Activated gamma-delta T cell treated with anti-CD3 and anti-CD28 coated beads, Interleukin-2, amount 50 U/mL, for 16 hours (primary cell): Measurements from ENCODE around the gene RAB10.
A peak's percentile ranks its signal among the peaks of the same experiment; 100 is the strongest.
"Not testable (repeated sequence)": the region's sequence is repeated elsewhere in the genome, so short reads cannot be mapped to it uniquely, and the experiment has no call there.

Experiments
- DNase-seq: peaks from one replicate; pipeline ENCODE4 v3.0.0-alpha.2; 2020; ENCODE audit warnings: low read depth

Gene RAB10

DNA sequence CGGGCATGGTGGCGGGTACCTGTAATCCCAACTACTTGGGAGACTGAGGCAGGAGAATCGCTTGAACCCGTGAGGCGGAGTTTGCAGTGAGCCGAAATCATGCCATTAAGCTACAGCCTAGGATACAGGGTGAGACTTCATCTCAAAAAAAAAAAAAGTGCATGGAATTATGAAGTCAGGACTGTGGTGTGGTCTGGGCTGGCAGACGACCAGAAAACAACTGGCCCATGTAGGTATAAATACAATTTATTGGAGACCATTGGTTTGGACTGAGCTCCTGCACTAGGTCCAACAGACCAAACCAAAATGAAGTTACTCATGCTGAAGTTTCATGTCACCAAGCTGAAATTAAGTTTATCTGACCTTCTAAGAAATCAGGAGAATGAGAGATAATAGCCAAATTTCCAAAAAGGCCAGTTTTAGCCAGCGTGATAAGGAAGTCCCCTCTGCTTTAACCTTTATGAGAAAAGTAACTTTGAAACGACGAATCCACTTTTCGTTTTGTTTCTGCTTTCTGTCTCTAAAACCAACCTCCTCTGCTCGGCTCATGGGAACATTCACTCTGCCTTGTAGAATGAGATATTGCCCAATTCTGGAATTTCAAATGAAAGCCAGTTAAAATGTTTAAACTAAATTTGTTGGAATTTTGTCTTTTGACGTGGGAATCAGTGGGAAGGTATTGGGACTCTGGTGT is 17.7 kb upstream of the RAB10 start:
- no peak for DNase-seq

DNA sequence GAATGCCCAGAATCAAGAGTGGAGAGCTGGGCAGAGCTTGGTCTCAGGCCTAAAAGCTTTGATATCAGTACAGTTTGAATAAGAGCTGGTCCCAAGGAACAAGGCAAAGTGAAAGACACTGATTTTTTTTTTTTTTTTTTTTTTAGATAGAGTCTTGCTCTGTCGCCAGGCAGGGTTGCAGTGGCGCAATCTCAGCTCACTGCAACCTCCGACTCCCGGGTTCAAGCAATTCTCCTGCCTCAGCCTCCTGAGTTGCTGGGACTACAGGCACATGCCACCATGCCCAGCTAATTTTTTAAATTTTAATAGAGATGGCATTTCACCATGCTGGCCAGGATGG is 17.2 kb upstream of the RAB10 start:
- DNase-seq: not testable (repeated sequence)

DNA sequence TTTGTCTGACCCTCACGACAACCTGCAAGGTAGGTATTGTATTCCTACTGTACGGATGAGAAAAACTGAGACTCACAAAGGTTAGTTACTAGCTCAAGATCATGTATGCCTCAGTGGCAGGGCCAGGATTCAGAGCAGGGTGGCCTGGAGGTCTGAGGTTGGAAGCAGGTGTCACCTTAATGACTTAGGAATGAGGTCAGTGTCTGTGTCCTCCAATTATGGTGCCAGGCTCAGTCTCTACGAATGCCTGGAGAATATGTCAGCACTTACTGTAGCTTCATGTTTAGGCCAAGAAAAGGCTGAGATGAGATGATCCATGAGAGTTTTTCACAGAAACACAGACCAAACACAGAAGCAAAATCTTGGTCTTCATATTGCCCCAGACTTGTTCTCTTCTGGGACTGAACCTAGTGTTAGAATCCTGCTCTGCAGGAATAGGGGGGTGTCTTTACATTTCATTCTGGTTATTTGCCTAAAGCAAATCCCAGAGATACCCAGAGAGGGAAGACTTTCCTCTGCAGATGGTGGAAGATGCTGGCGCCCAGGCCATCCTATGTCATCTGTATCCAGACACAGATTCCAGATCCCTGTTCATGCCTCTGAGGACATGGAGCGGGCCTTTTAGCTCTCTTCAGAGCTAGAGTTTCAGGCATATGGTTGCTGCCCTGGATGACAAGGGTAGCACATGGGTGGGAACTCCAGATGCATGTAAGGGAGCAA is 16.3 kb upstream of the RAB10 start:
- no peak for DNase-seq

DNA sequence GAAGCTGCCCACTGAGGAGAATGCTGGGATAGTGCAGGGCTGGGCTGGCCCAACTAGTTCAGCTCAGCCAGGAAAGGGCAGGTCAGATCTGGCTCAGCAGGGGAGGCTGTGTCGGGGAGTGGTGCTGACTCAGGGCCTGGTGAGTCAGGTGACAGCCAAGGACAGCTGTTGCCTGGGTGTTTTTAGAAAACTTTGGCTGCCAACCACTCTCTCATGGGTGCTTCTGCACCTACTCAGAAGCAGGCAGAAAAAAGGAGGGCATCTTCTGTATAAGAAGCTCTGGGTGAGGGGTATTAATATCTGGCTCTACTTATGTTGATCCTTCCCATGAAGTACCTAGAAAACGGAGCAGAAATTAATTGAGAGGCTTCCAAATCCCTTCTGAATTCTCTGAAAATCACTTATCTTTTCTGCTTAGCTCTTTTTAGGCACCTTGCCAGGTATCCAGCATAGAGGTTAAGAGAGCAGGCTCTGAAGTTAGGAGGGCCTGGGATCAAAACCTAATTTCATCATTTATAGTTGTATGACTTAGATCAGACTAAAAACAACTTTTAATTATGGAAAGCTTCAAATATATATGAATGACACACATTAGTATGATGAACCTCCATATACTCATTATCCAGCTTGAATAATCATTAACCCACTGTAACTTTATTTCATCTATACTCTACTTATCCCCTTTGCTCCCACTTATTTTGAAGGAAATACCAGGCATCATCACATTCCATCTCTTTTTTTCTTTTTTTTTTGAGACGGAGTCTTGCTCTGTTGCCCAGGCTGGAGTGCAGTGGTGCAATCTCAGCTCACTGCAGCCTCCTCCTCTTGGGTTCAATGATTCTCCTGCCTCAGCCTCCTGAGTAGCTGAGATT is 15.5 kb upstream of the RAB10 start:
- no peak for DNase-seq

DNA sequence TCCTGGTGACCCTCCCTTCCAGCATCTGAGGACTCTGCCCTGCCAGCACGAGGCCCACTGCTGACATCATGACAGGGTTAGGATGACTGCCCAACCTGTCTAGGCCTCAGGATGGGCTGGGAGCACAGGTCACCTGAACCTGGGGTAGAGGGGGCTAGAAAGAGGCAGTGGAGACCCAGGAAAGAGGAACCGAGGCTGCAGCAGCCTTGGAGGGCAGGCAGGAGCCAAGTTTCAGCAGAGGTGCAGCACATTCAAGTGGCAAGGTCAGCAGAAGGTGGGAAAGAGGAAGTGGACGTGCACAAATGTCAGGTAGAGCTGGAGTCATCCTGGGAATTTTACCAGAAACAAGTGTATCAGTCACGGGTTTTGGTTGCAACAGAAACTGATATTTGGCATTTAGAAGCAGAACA is 13.6 kb upstream of the RAB10 start:
- DNase-seq: no peak

DNA sequence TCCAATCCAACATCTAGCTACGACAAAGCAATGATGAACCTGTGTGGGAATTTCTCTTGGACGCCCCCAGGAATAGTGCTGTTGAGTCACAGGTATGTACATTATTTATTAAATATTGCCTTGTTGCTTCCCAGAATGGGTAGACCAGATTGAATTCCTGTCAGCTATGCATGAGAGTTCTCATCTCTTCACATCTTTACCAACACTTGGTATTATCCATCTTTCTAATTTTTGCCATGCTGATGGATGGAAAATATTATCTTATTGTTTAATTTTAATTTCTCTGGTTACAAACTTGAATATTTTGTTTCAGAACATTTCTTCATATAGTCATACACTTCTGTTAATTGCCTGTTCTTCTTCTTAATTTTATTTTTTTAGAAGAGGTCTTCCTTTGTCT is 9.6 kb upstream of the RAB10 start:
- DNase-seq: no peak

DNA sequence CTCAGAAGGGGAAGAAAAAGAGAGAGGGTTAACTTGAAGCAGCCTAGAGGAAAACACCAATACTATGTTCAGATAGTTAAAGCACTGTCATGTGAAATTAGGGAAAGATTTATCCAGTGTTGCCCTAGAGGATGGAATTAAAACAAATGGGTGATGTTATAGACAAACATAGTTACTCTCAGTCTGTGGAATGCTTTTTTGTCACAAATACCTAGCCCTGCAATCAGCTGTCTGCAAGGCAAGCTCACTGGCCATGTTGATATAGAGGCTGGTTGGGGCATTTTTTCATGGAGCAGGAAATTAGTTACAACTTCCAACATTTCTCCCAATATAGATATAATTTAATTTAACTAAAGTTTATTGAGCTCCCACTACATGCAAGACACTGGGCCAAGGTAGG is 8.4 kb upstream of the RAB10 start:
- no peak for DNase-seq

DNA sequence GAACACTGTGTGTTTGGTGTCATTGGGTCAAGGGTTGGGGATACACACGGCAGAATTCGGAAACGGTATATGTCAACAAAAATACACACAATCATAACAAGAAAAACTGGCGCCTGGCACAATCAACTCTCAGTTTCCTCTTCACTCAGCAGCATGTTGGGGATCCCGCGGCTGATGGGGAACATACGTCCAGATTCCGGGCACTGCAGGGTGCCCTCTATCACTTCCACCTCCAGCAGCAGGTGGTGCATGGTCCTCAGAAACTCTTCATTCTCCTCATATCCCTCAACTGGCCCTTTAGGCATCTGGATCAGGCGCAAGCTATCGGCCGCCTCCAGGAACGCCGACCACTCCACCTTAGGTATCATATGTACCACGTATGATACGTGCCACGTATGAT is 5.8 kb upstream of the RAB10 start:
- DNase-seq: not testable (repeated sequence)

DNA sequence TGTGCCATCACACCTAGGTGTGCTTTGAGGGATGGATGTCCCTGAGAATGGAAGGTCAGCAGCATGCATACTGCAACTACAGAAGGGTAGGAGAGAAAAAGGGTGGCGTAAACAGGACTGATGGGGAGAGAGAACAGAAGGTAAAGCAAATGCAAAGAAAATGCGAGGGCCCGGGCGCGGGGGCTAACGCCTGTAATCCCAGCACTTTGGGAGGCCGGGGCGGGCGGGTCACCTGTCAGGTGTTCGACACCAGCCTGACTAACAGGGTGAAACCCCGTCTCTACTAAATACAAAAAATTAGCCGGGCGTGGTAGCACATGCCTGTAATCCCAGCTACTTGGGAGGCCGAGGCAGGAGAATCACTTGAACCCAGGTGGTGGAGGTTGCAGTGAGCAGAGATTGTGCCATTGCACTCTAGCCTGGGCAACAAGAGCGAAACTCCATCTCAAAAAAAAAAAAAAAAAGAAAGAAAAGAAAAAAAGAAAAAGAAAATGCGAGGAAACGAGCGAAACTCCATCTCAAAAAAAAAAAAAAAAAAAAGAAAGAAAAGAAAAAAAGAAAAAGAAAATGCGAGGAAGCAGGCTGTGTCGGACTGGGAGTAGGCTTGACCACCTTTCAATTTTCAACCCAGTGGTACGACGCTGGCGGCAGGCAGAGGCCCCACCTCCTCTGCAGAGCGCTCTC is 1.2 kb upstream of the RAB10 start:
- not testable (repeated sequence) for DNase-seq

DNA sequence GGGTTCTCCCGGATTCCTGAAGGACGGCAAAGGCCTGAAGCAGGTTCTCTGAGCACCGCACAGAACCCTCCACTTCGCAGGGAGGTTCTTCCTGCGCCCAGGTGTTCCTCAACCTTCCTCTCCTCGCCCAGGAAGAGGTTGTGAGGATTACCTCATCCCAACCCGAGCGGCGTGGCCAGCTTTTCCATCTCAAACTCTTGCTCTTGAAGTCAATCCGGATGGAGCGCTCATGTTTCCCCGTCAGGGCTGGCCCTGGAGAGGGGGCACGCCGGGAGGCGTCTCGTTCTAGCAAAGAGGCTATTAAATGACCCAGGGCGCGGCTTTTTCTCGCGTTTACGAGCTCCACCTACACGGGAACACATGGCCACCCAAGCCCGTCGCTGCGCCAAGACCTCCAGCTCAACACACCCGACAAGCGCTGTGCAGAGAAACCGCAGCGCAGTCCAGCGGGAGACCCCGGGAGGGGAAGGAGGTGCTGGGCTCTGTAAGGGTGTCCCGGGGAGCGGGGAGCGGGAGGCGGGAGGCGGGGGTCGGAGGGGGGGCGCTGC is 540 bp upstream of the RAB10 start:
- DNase-seq: peak; percentile 8

DNA sequence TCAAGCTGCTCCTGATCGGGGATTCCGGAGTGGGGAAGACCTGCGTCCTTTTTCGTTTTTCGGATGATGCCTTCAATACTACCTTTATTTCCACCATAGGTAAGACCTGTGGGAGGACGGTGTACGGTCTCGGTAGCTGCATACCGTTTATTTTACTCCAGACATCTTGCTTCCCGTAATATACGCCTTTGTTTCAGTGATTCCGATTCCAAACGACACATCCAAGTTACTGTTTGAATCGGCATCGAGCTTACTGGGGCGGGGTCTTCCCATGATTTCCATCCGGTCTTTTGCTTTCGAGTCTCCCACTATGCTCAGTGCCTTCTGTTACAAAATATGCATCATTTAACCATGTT is 731 bp downstream of the RAB10 start:
- no peak for DNase-seq

DNA sequence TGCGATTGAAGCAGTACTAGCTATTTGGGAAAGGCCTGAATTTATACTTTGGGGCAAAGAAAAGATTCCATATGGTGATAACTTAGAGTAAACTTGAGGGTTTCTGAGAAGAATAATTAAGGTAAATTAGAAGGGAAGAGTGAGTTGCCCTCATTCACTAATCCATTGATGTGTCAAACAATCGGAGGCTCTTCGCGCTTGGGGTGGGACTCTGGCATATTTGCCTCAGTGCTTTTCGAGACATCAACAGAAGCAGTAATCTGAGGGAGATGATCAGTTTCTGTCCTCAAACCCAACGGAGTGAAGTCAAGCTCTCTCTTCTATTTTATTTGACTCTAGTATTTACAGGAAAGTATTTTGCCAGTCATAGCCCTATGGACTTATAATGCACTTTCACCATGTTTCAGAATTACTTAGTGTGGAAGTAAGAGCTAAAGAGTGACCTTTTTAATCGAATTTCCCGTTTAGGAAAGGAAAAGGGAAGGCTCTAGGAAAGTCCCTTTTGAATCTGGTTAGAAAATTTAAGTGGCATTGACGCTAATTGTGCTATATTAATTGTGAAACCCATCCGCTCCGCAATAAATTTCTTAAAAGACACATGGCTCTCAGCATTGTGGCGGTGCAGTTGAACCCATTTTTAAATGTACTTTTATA is 1.3 kb downstream of the RAB10 start:
- DNase-seq: no peak

DNA sequence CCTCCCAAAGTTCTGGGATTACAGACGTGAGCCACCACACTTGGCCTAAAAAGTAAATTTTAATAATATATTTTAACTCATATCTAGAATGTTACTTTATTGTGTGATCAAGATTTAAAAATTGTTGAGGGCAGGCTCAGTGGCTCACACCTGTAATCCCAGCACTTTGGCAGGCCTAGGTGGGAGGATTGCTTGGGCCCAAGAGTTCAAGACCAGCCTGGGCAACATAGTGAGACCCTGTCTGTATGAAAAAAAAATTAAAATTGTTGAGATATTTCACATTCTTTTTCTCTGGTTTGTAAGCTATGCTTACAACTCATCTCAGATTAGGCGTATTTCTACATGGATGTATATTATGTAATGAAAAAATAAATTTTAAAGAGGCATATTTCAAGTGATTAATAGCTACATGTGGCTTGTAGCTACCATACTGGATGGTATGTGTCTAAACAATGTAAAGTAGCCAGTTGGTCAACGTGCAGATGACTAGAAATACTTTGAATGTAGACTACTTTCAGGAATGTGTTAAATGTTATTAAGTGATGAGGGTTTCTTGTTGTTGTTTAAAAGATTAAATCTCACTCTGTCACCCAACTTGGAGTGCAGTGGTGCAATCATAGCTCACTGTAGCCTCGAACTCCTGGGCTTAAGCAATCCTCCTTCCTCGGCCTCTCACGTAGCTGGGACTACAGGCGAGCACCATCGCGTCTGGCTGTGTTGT is 5.9 kb downstream of the RAB10 start:
- no peak for DNase-seq

DNA sequence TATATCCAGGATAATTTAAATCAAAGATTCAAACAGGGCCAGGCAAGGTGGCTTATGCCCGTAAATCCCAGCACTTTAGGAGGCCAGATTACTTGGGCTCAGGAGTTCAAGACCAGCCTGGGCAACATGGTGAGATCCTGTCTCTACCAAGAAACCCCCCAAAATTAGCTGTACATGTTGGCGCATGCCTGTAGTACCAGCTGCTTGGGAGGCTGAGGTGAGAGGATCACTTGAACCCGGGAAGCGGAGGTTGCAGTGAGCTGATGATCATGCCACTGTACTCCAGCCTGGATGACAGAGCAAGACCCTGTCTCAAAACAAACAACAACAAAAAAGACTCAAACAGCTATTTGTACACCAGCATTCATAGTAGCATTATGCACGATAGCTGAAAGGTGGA is 9.2 kb downstream of the RAB10 start:
- no peak for DNase-seq

DNA sequence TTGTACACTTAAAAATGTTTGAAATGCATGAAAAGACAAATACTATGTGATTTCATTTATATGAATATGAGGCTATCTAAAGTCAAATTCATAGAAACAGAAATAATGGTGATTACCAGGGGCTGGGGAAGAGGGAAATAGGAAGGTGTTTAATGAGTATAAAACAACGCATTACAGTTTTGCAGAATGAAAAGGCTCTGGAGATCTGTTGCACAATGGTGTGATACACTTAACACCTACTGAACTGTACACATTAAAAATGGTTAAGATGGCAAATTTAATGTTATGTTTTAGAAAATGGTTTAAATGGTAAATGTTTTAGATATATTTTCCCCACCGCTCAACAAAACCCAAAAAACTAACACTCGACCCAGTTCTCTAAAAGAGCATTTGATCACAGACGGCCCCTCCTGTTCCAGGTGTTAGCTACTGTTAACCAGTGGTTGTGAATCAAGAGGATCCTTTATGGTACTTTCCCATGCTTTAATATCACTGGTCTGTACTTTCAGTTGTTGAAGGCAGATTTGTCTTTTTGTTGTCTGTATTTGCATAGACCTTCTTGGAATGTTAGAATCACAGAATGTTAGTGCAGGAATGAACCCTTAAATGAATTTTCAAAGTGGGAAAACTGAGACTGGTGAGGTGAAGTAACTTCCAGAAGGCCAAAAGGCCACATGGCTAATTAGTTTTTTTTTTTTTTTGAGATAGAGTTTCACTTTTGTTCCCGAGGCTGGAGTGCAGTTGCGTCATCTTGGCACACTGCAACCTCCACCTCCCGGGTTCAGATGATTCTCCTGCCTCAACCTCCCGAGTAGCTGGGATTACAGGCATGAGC is 10.2 kb downstream of the RAB10 start:
- DNase-seq: no peak

DNA sequence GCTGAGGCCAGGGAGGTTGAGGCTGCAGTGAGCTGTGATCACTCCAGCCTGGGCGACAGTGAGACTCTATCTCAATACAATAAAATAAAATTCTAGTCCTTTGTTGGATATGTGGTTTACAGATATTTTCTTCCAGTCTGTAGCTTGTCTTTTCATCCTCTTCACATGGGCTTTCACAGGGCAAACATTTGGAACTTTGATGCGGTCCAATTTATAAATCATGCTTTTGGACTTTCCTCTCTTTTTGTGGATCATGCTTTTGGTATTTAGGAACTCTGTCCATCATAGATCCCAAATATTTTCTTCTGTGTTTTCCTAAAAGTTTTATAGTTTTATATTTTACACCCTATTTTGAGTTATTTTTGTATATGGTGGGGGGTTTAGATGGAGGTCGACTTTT is 14.9 kb downstream of the RAB10 start:
- no peak for DNase-seq

DNA sequence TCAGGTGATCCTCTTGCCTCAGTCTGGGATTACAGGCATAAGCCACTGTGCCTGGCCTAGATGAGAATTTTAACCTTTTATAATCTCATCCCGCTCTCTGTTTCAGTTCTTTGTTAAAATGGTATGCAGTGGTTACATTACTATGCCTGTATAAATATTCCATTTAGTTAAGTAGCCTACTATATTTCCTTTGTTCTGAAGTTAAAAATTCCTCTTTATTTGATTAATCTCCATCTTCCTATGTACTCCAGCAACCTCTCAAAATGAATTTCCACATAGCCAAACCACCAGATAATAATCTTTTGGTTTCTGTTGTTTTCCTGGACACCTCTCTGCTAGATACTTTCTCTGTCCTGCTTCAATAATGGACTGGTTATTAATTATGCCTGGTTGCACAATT is 15.8 kb downstream of the RAB10 start:
- no peak for DNase-seq

DNA sequence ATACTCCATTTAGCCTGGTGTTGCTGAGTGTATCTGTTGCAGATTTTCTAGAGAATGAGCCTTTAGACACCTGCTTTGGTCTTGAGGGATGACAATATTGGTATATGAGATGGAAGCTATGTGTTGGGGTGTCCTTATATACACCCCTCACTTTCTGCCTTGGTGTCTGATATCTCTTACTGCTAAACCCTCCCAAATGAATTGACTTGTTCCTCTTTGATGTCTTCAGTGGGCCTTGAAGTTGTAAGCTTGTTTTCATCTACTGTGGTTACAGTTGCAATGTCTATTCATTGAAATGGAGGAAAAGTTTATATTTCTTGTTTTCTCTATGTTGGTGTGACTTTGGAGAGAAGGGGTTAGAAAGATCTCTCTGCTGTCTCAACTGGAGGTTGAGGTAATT is 18.9 kb downstream of the RAB10 start:
- no peak for DNase-seq

DNA sequence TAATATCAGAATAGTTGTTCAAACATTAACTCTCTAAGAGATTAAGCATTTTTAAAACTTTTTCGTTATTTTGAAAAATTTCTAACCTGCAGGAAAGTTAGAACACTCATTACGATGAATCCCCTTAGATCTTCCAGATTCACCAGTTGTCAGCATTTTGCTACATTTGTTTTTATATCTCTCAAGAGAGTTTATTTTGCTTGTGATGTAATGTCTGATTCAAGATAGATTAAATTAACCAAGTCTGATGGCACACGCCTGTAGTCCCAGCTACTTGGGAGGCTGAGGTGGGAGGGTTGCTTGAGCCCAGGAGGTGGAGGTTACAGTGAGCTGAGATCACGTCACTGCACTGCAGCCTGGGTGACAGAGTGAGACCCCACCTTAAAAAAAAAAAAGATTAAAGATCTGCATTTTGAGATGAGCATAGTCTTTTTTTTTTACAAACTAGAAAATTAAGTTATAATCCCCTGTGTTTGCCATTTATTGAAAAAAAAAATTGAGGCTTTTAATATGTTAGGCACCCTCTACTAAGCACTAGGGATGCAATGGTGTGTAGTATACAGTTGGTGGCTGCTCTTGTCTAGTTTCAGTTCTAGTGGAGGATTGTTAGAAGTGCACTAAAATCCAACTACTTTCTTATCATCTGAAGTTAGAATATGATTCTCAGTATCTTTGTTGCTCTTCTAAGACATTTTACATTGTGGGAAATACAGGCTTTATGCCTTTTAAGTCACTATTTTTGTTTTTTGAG is 20.9 kb downstream of the RAB10 start:
- DNase-seq: no peak
